ENCODE measurements around the gene PRR33.
"Not testable (repeated sequence)": the region's sequence is repeated elsewhere in the genome, so short reads cannot be mapped to it uniquely, and the experiment has no call there.

DNA sequence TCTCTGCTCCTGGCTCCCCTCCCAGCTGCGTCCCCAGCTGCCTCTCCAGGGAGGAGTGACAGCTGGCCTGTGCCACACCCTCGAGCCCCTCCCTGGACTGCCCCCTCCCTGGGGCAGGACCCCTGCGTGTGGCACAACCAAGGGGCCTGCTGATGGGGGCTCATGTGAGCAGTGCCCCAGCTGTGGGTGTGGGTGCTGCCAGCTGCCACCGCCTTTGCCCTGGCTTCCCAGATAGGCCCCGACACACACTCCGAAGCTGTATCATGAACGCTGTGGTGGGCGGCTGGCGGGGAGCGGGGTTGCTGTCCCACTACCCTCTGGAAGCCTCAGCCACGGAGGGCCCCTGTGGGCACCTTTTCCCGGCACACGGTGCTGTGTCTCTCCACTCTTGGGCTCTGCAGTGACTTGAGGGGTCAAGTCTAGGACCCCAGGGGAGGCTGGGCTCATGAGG is 15.8 kb downstream of the PRR33 start:
- TF ChIP-seq, protein P1, sequence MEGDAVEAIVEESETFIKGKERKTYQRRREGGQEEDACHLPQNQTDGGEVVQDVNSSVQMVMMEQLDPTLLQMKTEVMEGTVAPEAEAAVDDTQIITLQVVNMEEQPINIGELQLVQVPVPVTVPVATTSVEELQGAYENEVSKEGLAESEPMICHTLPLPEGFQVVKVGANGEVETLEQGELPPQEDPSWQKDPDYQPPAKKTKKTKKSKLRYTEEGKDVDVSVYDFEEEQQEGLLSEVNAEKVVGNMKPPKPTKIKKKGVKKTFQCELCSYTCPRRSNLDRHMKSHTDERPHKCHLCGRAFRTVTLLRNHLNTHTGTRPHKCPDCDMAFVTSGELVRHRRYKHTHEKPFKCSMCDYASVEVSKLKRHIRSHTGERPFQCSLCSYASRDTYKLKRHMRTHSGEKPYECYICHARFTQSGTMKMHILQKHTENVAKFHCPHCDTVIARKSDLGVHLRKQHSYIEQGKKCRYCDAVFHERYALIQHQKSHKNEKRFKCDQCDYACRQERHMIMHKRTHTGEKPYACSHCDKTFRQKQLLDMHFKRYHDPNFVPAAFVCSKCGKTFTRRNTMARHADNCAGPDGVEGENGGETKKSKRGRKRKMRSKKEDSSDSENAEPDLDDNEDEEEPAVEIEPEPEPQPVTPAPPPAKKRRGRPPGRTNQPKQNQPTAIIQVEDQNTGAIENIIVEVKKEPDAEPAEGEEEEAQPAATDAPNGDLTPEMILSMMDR (IDR thresholded peaks at IDR 0.05; ENCODE audit: low read depth, low read length, poor library complexity, severe bottlenecking) = not testable (repeated sequence)
- not testable (repeated sequence) for TF ChIP-seq EZH2phosphoT487 (IDR thresholded peaks at IDR 0.05; ENCODE audit: borderline replicate concordance, low read length)
